ENCODE results near the gene MYH14.

MYH14 gene

DNA sequence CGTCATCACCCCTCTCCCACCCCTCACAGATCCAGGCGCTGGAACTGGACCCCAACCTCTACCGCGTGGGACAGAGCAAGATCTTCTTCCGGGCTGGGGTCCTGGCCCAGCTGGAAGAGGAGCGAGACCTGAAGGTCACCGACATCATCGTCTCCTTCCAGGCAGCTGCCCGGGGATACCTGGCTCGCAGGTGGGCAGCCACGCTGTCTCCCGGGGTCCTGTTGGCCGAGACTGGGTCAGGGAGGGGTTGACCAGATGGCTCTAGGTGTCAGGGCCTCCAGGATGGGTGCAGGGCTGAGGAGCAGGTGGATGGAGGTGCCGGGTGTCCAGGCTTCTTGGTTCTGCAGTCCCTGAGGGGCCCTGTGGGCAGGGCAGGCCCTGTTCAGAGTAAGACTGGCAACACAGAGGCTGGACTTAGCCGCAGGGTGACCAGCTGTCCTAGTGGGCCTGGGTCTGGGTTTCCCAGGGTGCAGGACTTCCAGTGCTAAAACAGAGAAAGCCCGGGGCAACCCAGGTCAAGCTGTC, 58.1 kb downstream of the MYH14 start:
- H3K4me3 ChIP-seq (ENCODE audit: low read depth in 1 of 2, low read length in 1 of 2), result no peak overlapping the region
- H3K4me1 ChIP-seq (ENCODE audit: control insufficient read depth in 1 of 2, insufficient read depth in 1 of 2, low read depth in 1 of 2, low read length in 1 of 2), result no peaks in the 10 kb centered on the region
- TF ChIP-seq, protein P1, sequence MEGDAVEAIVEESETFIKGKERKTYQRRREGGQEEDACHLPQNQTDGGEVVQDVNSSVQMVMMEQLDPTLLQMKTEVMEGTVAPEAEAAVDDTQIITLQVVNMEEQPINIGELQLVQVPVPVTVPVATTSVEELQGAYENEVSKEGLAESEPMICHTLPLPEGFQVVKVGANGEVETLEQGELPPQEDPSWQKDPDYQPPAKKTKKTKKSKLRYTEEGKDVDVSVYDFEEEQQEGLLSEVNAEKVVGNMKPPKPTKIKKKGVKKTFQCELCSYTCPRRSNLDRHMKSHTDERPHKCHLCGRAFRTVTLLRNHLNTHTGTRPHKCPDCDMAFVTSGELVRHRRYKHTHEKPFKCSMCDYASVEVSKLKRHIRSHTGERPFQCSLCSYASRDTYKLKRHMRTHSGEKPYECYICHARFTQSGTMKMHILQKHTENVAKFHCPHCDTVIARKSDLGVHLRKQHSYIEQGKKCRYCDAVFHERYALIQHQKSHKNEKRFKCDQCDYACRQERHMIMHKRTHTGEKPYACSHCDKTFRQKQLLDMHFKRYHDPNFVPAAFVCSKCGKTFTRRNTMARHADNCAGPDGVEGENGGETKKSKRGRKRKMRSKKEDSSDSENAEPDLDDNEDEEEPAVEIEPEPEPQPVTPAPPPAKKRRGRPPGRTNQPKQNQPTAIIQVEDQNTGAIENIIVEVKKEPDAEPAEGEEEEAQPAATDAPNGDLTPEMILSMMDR (IDR thresholded peaks at IDR 0.05), result no peak
- H3K9me3 ChIP-seq, result no peaks in the 10 kb centered on the region
- no peak overlapping the region for H3K27ac ChIP-seq
- H3K27me3 ChIP-seq, result peaks cover under 1% of the 10 kb centered on the region
- no peaks in the 10 kb centered on the region for H3K36me3 ChIP-seq

DNA sequence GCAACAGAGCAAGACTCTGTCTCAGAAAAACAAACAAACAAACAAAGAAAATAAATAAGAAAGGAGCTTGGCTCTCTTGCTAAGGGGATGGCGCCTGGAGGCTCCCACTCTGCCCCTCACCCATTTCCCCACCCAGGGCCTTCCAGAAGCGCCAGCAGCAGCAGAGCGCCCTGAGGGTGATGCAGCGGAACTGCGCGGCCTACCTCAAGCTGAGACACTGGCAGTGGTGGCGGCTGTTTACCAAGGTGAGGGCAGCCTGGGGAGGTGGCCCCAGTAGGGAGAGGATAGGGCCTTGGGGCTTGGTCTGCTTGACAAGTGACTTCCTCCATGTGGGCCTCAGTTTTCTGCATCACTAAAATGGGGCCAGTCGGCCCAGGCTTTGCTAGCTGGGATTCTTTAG, 59.8 kb downstream of the MYH14 start:
- Histone ChIP-seq H3K9me3 (no peaks in the 10 kb centered on the region), H3K27ac (no peak overlapping the region), H3K4me3 (ENCODE audit: low read depth in 1 of 2, low read length in 1 of 2) (no peak overlapping the region), H3K4me1 (ENCODE audit: control insufficient read depth in 1 of 2, insufficient read depth in 1 of 2, low read depth in 1 of 2, low read length in 1 of 2) (no peaks in the 10 kb centered on the region), H3K36me3 (no peaks in the 10 kb centered on the region), H3K27me3 (peaks cover 17% of the 10 kb centered on the region)
- TF ChIP-seq, protein P1 (IDR thresholded peaks at IDR 0.05), result no peak

DNA sequence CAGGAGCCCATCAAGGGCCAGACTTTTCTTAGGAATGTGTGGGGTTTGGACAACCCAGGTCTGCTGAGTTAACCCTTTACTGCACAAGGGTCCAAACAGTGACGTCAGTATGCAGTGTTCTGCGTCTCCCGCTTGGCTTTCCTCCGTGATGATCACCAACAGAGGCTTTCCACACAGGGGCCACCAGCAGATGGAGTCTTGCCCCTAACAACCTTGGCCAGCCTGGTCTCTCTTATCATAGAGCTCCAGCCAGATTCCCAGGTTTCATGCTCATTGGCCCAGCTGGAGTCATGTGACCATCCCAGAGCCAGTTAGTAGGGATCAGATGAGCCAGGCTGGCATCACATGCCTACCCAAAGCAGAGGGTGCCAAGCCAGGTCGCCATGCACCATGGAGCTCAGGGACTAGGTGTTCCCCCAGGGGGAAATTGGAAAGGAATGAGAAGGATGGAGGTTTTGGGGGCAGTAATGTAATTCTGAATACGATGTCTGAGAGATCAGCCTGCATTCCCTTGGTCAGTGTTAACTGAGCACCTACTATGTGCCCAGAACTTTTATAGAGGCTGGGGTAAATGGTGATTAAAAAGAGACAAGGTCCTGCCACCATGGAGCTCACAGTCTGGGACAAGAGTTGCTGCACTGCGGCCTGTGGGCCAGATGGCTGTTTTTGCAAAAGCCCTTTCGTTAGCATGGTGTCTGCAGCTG, 61.2 kb downstream of the MYH14 start:
- H3K9me3 ChIP-seq, result no peaks in the 10 kb centered on the region
- peaks cover 17% of the 10 kb centered on the region for H3K27me3 ChIP-seq
- H3K36me3 ChIP-seq, result no peaks in the 10 kb centered on the region
- H3K4me3 ChIP-seq (ENCODE audit: low read depth in 1 of 2, low read length in 1 of 2), result no peak overlapping the region
- no peaks in the 10 kb centered on the region for H3K4me1 ChIP-seq (ENCODE audit: control insufficient read depth in 1 of 2, insufficient read depth in 1 of 2, low read depth in 1 of 2, low read length in 1 of 2)
- H3K27ac ChIP-seq, result no peak overlapping the region
- TF ChIP-seq, protein P1 (IDR thresholded peaks at IDR 0.05), result no peak

DNA sequence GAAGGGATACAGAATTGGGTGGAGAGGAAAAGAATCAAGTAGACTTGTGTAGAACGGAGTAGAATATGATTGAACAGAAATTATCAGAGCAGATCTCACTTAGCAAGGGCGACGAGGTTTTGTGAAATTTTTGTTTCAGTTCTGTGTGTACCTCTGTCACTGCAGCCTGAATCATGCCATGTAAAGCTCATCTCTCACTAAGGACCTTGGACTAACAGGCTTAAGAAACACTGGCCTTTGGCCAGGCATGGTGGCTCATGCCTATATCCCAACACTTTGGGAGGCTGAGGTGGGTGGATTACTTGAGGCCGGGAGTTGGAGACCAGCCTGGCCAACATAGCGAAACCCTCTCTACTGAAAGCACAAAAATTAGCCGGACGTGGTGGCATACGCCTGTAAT, 62.6 kb downstream of the MYH14 start:
- TF ChIP-seq, protein P1 (IDR thresholded peaks at IDR 0.05), result no peak
- H3K27ac ChIP-seq, result no peak overlapping the region
- H3K4me3 ChIP-seq (ENCODE audit: low read depth in 1 of 2, low read length in 1 of 2), result no peak overlapping the region
- peaks cover 17% of the 10 kb centered on the region for H3K27me3 ChIP-seq
- no peaks in the 10 kb centered on the region for H3K4me1 ChIP-seq (ENCODE audit: control insufficient read depth in 1 of 2, insufficient read depth in 1 of 2, low read depth in 1 of 2, low read length in 1 of 2)
- no peaks in the 10 kb centered on the region for H3K9me3 ChIP-seq
- no peaks in the 10 kb centered on the region for H3K36me3 ChIP-seq

- H3K27me3 ChIP-seq, result peaks cover 17% of the 10 kb centered on the region
- H3K4me1 ChIP-seq (ENCODE audit: control insufficient read depth in 1 of 2, insufficient read depth in 1 of 2, low read depth in 1 of 2, low read length in 1 of 2), result no peaks in the 10 kb centered on the region
- no peaks in the 10 kb centered on the region for H3K9me3 ChIP-seq
- no peak overlapping the region for H3K4me3 ChIP-seq (ENCODE audit: low read depth in 1 of 2, low read length in 1 of 2)
- H3K27ac ChIP-seq, result no peak overlapping the region
- no peaks in the 10 kb centered on the region for H3K36me3 ChIP-seq
- TF ChIP-seq, protein P1 (IDR thresholded peaks at IDR 0.05), result no peak
Measured at GRCh38 chr19:50266896-50267295, 63.5 kb downstream of the MYH14 start.

Measured in neutrophil (primary cell).